OCI-LY7 (cell line): ENCODE data around the gene TMEM135.

Source experiments
- CTCF ChIP-seq: fragments of 200-600 bp; sonication (generic); conservative IDR thresholded peaks from 2 replicates; pipeline ENCODE4 v1.5.1; 2014; ENCODE audit warnings: mild to moderate bottlenecking, antibody characterized with exemption, low read length, moderate library complexity, mixed read lengths
- EZH2phosphoT487 ChIP-seq: fragments of 200-600 bp; sonication (generic); IDR thresholded peaks from 2 replicates; pipeline ENCODE4 v1.6.1; 2018; ENCODE audit warnings: low read depth, borderline replicate concordance, mild to moderate bottlenecking, mixed run types, antibody characterized with exemption, low read length, moderate library complexity, mixed read lengths

GRCh38 chr11:87127101-87127500 lies 89.4 kb downstream of the TMEM135 start:
- TF ChIP-seq CTCF (no peak), EZH2phosphoT487 (no peak)
